CD4-positive, alpha-beta T cell treated with Interleukin-12 subunit alpha and Interleukin-12 subunit beta, for 1 hour (primary cell): Measurements from ENCODE around the gene SEZ6L2.
"Not testable (repeated sequence)": the region's sequence is repeated elsewhere in the genome, so short reads cannot be mapped to it uniquely, and the experiment has no call there.

Experiments
- DNase-seq: peaks from one replicate; pipeline ENCODE4 v3.0.0-alpha.2; 2020

The SEZ6L2 gene

DNA sequence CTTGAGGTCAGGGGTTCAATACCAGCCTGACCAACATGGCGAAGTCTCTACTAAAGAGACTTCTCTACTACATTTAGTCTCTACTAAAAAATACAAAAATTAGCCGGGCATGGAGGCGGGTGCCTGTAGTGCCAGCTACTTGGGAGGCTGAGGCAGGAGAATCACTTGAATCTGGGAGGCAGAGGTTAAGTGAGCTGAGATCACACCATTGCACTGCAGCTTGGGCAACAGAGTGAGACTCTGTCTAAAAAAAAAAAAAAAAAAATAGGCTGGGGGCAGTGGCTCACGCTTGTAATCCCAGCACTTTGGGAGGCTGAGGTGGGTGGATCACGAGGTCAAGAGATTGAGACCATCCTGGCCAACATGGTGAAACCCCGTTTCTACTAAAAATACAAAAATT, 10.5 kb upstream of the SEZ6L2 start:
- not testable (repeated sequence) for DNase-seq

DNA sequence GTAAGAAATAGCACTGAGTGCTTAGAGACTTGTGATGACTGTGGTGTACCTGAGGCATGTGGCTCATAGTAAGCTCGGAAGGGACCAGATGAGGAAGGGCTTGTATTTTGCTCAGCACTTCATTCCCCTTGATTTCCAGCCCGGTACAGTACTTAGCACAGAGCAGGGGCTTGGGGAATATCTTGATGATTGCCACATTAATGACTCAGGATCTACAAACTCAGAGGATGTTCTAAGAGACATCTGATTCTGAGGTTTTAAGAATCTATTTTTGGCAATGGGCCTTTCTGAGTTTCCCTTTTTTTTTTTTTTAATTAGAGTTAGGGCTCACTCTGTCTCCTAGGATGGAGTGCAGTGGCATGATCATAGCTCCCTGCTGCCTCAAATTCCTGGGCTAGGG, 10.0 kb upstream of the SEZ6L2 start:
- DNase-seq = no peak

DNA sequence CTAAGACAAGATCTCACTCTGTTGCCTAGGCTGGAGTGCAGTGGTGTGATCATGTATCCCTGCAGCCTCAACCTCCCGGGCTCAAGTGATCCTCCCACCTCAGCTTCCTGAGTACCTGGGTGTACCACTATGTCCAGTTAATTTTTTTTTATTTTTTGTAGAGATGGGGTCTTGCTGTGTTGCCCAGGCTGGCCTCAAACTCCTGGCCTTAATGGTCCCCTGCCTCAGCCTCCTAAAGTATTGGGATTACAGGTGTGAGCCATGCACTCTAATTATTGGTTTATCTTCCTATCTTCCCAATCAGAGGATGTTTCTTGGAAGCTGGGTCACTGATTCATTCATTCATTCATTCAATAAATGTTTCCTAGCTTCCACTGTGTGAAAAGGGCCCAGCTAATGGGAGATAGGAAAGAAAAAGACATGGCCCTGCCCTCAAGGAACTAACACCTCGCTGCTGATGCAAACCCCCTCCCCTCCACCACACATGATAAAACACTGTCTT, 9.4 kb upstream of the SEZ6L2 start:
- DNase-seq = no peak

DNA sequence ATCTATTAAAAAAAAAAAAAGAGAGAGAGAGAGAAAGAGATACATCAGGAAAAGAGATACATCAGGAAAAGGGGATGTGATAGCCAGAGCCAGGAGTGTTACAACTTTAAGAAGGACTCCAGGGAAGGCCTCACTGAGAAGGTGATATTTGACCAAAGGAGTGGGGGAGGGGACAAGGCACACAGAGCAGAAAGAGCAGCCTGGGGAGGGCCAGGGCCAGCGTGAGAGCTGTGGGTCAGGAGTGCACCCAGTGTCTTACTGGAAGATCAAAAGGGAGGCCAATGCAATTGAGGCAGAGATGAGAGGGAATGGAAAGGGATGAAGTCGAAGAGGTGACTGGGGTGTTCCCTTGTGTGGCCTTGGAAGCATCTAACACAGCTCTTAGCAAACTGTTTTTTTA, 8.6 kb upstream of the SEZ6L2 start:
- DNase-seq = no peak

DNA sequence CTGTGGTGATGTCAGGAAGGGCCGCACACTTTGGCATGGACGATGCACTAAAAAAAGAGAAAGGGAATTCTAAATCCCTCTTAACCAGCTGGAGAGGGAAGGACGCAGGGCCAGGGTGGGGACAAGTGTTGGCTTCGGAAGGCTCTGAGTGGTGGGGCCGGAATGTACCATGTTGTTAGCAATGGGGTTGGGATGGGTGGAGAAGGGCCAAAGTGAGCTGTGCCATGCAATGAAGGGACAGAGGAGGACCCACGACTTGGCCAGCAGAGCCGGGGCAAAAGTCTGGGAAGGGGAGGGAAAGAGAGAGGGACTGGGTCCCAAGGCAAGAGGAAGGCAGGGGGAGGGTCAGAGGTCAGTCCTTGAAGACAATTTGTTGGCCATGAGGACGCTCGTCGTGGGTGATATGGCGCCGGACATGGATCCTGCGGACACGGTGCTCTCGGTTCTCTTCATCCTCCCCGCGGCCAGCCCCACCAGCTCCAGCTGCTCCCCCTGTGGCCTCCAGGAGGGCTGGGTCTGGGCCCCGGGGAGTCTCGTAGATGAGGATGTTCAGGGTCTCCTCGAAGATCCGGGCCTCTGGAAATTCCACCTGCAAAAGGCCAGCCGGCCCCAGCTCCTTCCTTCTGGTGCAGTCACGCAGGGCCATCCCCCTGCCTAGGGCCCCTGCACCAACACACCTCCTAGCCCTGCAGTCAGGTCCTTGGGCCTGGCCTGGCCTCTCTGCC, 7.3 kb upstream of the SEZ6L2 start:
- no peak for DNase-seq

DNA sequence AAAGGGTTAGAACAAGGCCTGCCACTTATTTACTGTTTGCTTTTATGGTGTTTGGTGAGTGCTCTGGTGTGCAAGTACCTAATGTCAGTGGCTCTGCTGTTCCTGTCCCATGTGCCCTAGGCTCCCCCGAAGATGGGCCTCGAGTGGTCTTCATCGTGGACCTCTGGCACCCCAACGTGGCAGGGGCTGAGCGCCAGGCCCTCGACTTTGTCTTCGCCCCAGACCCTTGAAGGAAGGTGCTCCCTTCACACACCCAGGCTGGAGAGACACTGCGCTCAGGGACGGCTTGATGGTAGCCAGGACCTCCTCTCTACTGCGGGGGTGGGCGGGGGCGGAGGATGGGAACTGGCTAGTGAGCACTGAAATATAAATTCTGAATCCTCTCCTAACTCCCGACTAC, 6.3 kb upstream of the SEZ6L2 start:
- no peak for DNase-seq

DNA sequence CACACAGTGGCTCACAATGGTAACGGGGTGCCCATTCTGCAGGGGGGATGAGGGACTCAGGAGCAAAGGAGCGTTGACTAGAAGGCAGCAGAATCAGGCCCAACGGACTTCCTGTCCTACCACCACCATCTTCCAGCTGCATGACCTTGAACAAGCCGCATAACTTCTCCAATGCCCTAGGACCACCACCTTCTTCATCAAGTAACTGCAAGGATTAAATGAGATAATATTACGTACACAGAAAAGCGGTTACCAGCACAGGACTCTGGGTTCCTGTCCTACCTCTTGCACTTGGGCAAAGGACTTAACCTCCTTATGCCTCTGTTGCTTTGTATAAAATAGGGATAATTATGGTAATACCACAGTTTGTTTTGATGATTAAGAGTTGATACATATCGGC, 5.6 kb upstream of the SEZ6L2 start:
- no peak for DNase-seq

DNA sequence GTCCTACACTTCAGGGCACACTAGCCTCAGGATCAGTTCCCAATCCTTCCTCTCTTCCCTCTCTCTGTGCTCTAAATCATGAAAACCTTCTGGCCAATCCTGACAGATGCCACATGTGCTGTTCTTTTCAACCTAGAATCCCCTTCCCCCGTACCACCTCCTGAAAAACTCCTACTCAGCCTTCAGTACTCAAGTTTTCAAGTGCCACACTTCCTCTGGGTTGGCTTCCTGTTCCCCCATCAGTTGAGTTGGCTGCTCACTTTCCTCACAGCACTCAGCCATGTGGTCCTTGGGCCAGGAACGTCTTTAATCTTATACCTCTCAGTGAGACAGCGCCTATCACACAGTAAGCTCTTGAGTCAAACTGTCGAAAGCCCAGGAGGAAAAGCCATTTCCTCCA, 4.2 kb upstream of the SEZ6L2 start:
- no peak for DNase-seq

DNA sequence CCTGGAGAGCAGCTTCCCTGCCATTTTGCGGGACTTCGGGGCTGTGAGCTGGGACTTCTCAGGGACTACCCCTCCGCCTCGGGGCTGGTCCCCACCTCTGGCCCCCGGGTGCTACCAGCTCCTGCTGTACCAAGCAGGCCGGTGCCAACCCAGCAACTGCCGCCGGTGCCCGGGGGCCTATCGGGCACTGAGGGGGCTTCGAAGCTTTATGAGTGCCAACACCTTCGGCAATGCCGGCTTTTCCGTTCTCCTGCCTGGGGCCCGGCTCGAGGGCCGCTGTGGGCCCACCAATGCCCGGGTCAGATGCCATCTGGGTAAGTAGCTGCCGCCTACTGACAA, 2.2 kb upstream of the SEZ6L2 start:
- DNase-seq = no peak

DNA sequence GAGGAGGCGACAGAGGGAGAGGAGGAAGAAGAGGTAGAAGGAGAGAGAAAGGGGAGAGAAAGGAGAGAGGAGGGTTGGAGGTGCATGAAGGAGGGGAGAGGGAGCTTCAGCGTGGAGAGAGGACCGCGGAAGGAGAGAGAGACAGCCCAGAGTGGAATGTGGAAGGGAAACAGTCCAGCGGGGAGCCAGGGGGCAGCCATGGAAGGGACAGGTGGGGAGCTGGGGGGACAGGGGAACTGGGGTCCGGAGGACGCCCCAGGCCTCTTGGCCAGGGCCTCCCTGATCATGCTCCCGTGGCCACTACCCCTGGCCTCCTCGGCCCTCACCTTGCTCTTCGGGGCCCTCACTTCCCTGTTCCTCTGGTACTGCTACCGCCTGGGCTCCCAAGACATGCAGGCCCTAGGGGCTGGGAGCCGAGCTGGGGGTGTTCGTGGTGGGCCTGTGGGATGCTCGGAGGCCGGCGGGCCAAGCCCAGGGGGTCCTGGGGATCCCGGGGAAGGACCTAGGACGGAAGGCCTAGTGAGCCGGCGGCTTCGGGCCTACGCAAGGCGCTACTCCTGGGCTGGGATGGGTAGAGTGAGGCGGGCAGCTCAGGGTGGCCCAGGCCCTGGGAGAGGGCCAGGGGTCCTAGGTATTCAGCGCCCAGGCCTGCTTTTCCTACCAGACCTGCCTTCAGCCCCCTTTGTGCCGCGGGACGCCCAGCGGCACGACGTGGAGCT, 1.7 kb upstream of the SEZ6L2 start:
- DNase-seq = no peak

DNA sequence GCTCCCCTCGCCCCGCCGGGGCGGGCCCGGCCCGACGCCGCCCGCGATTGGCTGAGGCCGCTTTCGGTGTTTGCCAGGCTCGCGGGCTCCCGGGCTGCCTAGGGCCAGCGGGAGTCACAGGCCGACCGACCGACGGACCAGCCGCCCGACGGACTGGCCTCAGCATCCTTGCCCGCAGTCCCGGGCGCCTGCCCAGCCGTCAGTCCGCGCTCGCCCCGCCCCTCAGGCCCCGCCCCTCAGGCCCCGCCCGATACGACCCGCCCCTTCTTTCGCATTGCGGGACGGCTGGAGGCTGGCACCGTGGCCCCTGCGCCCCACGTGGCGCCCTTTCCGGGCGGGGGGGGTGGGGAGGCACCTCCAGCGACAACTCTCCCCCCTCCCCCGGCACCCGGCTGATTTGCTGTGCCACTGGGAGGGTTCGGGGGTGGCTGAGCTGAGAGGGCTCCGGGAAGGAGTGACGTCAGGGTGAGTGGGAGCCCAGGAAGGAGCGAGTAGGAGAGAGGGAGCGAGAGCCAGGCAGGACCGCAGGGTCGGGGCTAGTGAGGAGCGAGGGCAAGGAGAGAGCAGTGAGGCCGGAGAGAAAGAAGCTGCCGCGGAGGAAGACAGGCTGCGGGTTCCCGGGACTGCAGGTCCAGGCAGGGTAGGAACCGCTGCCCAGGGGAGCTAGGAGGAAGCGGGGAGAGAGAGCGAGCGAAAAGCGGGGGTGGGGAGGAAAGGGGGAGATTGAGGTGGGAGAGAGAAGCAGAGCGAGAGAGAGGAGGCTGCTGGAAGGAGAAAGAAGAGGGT, 945 bp upstream of the SEZ6L2 start, which contains the start of gene ASPHD1:
Gene ASPHD1, plus strand, starts transcription at position 387 of the 786 bp plus-strand sequence. CDS start 484 bp downstream, outside the sequence.
- peak; percentile 80 for DNase-seq

DNA sequence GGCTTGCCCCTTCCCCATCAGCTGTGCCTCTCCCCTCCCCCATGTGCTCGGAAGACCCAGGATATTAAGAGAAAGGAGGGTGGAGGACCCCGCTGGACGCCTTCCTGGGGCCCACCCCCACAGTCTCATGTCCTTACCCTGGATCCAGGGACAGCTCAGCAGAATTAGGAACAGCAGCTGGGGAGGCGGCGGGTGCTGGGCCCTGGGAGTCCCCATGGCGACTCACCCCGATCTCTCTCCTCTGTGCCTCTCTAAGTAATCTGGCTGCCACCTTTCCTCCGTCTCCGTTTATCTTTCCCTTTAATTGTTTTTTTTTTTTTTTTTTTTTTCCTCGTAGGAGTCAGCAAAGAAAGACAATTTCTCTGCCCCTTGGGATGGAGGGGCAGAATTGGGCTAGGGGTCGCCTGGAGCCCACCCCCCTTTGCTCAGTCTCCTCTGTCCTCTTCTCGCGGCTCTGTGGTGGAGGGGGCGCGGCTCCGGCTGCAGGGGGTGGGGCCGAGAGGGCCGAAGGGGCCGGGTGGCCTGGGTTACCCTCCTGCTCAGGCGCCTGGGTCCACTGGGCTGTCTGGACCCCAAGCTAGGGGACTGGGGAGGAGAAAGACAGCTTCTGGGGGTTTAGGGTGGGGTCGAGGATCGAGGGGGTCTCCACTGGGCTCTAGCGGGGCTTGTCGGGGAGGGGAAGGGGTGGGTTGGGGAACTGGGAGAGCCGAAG, 390 bp downstream of the SEZ6L2 start:
- no peak for DNase-seq

DNA sequence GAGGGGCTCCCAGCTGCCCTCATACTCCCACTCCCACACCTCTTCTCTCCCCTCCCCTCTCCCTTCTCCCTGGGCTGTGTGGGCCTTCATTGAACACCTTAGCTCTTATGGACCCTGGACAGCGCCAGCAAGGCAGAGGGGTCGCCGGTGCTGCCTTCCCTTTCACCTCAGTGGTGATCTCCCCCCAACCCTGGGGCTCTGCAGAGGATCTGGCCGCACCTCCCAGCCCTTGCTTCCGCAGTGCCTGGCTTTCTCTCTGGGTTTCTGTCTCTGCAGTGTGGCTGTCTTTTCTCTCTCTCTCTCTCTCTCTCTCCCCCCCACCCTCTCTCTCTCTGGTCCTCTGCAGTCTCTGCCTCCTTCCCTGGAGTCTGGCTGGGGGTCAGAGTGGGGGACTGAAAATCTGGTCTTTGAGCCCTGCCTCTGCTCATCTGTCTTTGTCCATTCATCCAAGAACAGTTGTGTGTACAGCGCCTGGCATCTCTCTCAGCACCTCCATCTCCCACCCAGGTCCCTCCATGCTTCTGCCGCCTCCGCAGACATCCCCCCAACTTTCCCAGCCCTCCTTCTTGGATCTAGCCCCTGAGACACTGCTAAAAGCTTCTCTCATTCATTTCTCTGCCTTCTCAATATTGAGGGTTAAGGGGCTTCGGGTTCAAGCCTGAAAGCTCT, 1.1 kb downstream of the SEZ6L2 start:
- DNase-seq = no peak

DNA sequence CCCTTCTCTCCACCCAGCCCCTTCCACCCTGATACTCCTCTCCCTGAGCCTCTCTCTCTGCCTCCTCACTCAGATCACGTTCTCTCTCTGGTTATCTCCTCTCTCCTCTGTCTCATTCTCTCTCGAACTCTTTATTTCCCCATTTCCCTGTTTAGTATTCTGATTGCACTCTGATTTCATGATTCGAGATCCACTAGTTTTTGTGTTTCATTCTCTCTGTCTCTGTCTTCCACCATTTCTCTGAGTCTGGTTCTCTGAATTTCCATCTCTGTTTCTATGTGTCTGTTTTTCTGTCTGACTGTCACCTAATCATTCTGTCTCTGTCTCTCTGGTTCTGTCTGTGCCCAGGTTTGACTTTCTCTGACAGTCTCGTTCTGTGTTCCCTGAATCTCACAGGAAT, 2.0 kb downstream of the SEZ6L2 start:
- DNase-seq = no peak

DNA sequence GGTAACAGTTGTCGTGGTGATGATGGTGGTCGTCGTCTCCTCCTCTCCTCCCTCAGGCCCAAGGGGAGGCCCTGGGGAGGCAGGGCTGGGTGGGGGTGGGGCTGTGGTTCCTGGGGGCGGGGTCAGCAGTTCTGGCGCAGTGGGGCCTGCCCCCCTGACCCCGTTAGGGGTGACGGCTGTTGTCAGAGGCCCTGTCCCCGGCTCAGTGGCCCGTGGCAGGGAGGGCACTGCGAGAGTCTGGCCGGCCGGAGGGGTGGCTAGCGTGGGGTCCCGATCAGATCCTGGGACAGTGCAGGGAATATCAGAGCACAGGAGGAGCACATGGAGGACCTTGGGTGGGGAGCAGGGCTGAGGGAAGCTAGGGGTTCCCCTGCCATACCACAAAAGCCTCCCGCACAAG, 2.5 kb downstream of the SEZ6L2 start:
- no peak for DNase-seq

DNA sequence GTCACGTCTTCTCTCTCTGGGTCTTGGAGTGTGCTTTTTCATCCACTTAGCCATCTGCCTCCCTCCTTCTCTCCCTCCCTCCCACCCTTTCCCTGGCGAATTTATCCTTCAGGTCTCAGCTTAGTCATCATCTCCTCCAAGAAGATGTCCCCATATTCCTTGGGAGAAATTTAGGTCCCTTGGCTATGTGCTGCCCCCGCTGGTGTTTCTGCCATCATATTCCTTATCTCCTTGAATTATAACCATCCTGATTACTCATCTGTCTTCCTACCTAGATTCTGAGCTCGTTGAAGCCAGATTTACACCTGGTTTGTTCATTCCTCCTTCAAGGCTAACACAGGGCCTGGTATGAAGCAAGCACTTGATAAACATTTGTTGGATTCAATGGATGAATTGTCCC, 5.0 kb downstream of the SEZ6L2 start:
- no peak for DNase-seq

DNA sequence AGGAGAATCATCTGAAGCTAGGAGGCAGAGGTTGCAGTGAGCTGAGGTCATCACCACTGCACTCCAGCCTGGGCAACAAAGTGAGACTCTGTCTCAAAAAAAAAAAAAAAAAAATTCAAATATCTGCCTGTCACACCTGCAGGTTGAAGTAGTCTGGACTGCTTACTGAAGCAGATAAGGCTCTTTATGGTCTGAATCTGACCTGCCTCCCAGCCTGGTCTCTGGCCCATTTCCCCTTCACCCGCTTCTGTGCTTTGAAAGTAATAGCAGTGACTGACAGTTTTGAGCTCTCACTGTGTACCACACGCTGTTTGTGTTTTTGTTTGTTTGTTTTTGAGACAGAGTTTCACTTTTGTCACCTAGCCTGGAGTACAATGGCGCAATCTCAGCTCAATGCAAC, 5.8 kb downstream of the SEZ6L2 start:
- DNase-seq = no peak

DNA sequence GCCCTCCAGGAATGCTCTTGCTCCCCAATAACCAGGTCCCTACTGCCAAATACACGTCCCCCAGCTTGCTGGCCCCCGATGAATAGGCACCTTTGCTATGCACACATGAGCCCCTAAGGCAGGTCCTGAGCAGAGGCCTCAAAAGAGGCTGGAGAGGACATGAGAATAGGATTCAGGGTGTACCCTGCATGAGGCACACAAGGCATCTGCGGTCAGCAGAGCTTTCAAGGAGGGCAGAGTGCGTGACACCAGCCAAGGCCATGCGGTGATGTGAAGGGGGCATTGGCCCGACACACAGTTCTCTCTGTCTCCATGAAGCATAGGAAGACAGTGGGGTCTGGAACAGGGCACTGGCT, 6.9 kb downstream of the SEZ6L2 start:
- no peak for DNase-seq

DNA sequence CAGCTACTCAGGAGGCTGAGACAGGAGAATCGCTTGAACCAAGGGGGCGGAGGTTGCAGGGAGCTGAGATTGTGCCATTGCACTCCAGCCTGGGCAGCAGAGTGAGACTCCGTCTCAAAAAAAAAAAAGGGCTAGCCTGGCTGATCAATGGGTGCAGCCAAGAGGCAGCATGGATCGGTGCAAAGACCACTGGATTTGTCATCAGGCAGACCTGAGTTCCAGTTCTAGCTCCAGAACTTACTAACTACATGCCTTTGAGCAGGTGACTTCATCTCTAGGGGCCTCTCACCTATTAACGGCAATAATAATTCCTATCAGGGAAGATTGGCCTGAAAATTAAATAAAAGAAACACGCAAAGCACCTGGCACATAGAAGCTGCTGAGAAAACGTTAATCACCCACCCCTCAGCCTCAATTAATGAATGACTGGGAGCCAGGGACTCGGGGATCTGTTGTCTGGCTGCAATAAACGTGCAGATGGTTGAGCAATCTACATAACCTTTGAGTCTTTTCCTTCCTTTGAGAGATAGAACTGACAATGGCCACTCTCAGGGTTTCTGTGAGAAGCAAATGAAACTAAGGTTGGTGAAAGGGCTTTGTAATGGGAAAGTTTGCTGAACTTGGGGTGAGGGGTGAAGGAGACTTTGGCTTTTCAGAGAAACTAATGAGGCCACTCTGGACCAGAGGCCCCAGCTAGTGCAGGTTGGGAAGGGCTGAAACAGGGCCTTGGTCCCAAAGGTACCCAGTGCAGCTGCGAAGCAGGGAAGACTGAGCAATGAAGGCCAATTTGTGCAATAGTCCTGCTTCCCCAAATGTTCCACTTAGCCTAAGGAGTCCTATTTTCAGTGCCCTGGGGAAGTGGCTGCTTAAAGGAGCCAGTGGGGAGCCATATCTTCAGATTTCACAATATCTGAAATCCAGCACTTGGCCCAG, 7.6 kb downstream of the SEZ6L2 start:
- DNase-seq = no peak

DNA sequence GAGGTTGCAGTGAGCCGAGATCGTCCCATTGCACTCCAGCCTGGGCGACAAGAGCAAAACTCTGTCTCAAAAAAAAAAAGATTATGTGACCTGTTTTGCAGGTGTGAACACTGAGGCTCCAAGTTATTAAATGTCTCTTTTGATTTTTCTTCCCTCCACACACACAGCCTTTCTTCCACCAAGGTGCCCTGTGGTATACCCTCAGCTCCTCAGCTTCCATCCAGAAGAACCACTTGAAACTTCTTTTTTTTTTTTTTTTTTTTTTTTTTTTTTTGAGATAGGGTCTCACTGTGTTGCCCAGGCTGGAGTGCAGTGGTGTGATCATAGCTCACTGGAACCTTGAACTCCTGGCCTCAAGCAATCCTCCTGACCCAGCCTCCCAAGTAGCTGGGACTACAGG, 10.0 kb downstream of the SEZ6L2 start:
- DNase-seq = not testable (repeated sequence)

DNA sequence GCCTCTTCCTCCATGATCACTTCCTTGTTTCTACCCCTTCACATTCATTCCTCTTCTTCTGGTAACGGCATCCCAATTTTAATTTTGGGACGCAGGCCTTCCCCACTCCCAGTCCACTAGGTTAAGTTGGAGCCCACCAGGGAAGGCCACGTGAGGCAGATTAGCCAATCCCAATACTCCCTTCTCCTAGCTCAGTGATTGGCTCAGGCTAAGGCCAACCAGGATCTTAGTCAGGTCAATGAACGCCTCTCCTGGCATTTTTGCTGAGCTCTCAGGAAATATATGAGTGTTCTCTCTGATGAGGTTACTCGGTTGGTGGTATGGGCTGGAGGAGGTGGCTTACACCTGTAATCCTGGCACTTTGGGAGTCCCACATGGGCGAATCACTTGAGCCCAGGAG, 15.4 kb downstream of the SEZ6L2 start:
- no peak for DNase-seq
